Heart left ventricle (tissue), 16 donors: ENCODE results near the gene SELENOK. TPM values are rescaled to one million over a fixed set of nuclear protein-coding genes. Genes with fewer than 3 reads are reported as not detected.

Experiments
- ATAC-seq, 4 donors: fragments of 200-7000 bp; cut with Tn5 transposase; one replicate each; pipeline ENCODE4 v1.9.1; 2020 to 2022; ENCODE audit warnings: moderate library complexity in 4 of 4, mild to moderate bottlenecking in 3 of 4, moderate number of reproducible peaks in 1 of 4
- DNase-seq, 5 donors: peaks; one replicate each; pipeline ENCODE4 v3.0.0-alpha.2; 2020
- H3K27ac ChIP-seq, 12 donors: fragments of 200-600 bp; sonication (generic) in 4 of 12; one replicate each; pipeline versions ENCODE4 v1.5.0 to v1.8.0; 2016 to 2022; ENCODE audit warnings: mild to moderate bottlenecking in 2 of 12
- H3K27me3 ChIP-seq, 9 donors: fragments of 200-600 bp; sonication (generic) in 2 of 9; one replicate each; pipeline versions ENCODE4 v1.5.1 to v1.8.0; 2016 to 2022; ENCODE audit warnings: mild to moderate bottlenecking in 3 of 9
- H3K36me3 ChIP-seq, 9 donors: fragments of 200-600 bp; sonication (generic) in 2 of 9; one replicate each; pipeline versions ENCODE4 v1.5.0 to v1.8.0; 2018 to 2022; ENCODE audit warnings: mild to moderate bottlenecking in 2 of 9
- H3K4me1 ChIP-seq, 12 donors: fragments of 200-600 bp; sonication (generic) in 4 of 12; one replicate each; pipeline versions ENCODE4 v1.5.0 to v1.8.0; 2016 to 2022; ENCODE audit warnings: mild to moderate bottlenecking in 3 of 12
- H3K4me3 ChIP-seq, 12 donors: fragments of 200-600 bp; sonication (generic) in 4 of 12; one replicate each; pipeline versions ENCODE4 v1.5.0 to v1.8.0; 2017 to 2022; ENCODE audit warnings: mild to moderate bottlenecking in 9 of 12, moderate library complexity in 4 of 12
- H3K9me3 ChIP-seq, 12 donors: fragments of 200-600 bp; sonication (generic) in 4 of 12; one replicate each; pipeline versions ENCODE4 v1.5.0 to v1.8.0; 2016 to 2022; ENCODE audit warnings: mild to moderate bottlenecking in 1 of 12
- POLR2A ChIP-seq, 2 donors: fragments of 450-650 bp; IDR thresholded peaks; one replicate each; pipeline ENCODE4 v1.6.1; 2017; ENCODE audit warnings: antibody characterized with exemption in 2 of 2, mild to moderate bottlenecking in 2 of 2, moderate library complexity in 2 of 2
- whole genome bisulfite sequencing, 4 donors: extraction: QIAGEN DNeasy Blood & Tissue Kit in 2 of 4; methylation state at CpG; one replicate each; pipeline versions ENCODE4 v1.1.5 to v1.1.7; 2013 to 2018; 5-methylcytosine and 5-hydroxymethylcytosine counted together
- intact Hi-C, 10 donors: fragments of 100-400 bp; cut with DNase I; formaldehyde crosslinking; loops; one replicate each; pipeline versions ENCODE4 v1.11.1 to v1.14.2; 2022
- polyA plus RNA-seq, 2 donors: library from polyadenylated mRNA; stranded (reverse); fragments of 200-250 nt; gene quantifications; one replicate each; pipeline ENCODE4 v1.2.3, GENCODE V29; 2013
- total RNA-seq, 9 donors: library from RNA; depleted of rRNA in 2 of 9; stranded (reverse); fragments of >200 nt in 2 of 9; fragmentation: NEBNext Ultra II Directional in 3 of 9; extraction: Animal tissue kit (Norgen Biotek cat#: 25700) in 3 of 9; gene quantifications; one replicate each; pipeline versions ENCODE4 v1.1.0 to v1.2.4, GENCODE V29; 2016 to 2023
- TF ChIP-seq, protein P1 (sequence below), 12 donors: fragments of 200-600 bp; sonication (generic) in 4 of 12; IDR thresholded peaks; one replicate each; pipeline versions ENCODE4 v1.5.0 to v1.8.0; 2018 to 2022; ENCODE audit warnings: antibody characterized with exemption in 12 of 12, mild to moderate bottlenecking in 5 of 12
- donor health status: ischemic (EF 13 %, LVEDD 7.1; RV severe dilation, severe dysfunction).
- donor health status: healthy with polysubstance abuse.
- donor health status: DM: no; HTN: yes; CAD: no.
- donor health status: DM: no; HTN: no; CAD: no.
- donor health status: ischemic (EF 25% LVEDD 6.9; RV normal size, moderate dysfunction).
- donor health status: ischemic (EF 25% LVEDD 5.7; RV mildly dilated, moderate dysfunction).
- donor health status: healthy.
- donor health status: DM: yes; HTN: yes; CAD: no.
- donor health status: ischemic (EF 35%, LVEDD 5.7; RV mildly dilated, moderate dysfunction).
- donor health status: nonischemic (EF 11% LVEDD 7.7; RV severe dilation, severe dysfunction).
- donor health status: DM: yes; HTN: yes; CAD: no.
- donor health status: PGD.
- donor health status: ischemic (EF 29% LVEDD 5.4; RV normal size, mild dysfunction).
- donor health status: nonischemic (EF 23%, LVEDD 6.1; RV moderate dilation, normal function).

Gene SELENOK
- total and polyA plus RNA-seq, 11 donors: 65.7 to 242 (median 100) TPM

DNA sequence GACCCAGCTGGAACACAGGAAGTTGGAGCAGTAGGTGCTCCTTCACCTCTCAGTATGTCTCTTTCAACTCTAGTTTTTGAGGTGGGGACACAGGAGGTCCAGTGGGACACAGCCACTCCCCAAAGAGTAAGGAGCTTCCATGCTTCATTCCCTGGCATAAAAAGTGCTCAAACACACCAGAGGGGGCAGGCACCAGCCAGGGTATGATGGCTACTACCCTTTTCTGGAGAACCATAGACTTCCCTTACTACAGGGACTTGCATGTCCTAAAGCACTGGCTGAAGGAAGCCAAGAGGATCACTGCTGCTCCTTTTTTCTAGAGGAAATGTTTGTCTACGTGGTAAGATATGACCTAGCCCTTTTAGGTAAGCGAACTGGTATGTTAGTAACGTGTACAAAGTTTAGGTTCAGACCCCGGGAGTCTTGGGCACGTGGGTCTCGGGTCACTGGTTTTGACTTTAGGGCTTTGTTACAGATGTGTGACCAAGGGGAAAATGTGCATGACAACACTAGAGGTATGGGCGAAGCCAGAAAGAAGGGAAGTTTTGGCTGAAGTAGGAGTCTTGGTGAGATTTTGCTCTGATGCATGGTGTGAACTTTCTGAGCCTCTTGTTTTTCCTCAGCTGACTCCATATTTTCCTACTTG lies 33.4 kb downstream of the SELENOK start:
- ATAC-seq (no peak), DNase-seq (no peak)
- H3K27ac ChIP-seq: no peak overlapping the region
- TF ChIP-seq POLR2A (IDR thresholded peaks at IDR 0.05): no peak
- TF ChIP-seq, protein P1, sequence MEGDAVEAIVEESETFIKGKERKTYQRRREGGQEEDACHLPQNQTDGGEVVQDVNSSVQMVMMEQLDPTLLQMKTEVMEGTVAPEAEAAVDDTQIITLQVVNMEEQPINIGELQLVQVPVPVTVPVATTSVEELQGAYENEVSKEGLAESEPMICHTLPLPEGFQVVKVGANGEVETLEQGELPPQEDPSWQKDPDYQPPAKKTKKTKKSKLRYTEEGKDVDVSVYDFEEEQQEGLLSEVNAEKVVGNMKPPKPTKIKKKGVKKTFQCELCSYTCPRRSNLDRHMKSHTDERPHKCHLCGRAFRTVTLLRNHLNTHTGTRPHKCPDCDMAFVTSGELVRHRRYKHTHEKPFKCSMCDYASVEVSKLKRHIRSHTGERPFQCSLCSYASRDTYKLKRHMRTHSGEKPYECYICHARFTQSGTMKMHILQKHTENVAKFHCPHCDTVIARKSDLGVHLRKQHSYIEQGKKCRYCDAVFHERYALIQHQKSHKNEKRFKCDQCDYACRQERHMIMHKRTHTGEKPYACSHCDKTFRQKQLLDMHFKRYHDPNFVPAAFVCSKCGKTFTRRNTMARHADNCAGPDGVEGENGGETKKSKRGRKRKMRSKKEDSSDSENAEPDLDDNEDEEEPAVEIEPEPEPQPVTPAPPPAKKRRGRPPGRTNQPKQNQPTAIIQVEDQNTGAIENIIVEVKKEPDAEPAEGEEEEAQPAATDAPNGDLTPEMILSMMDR (IDR thresholded peaks at IDR 0.05): no peak
- peaks cover 0 to 45% (median 33%) of the 10 kb centered on the region in 9 donors for H3K36me3 ChIP-seq
- H3K27me3 ChIP-seq: no peaks in the 10 kb centered on the region
- no peak overlapping the region for H3K4me3 ChIP-seq
- H3K4me1 ChIP-seq: peaks cover 0 to 8% (median 0%) of the 10 kb centered on the region in 12 donors
- no peaks in the 10 kb centered on the region for H3K9me3 ChIP-seq
- WGBS, 4 donors: 83 to 90% (median 88%) methylated on average over 7 of the region's 7 CpGs
- intact Hi-C loops: loop anchor here in 1 of 10 donors (10.0 kb wide), 1 partner anchor 563 kb away; no protein-coding TSS in a partner anchor

DNA sequence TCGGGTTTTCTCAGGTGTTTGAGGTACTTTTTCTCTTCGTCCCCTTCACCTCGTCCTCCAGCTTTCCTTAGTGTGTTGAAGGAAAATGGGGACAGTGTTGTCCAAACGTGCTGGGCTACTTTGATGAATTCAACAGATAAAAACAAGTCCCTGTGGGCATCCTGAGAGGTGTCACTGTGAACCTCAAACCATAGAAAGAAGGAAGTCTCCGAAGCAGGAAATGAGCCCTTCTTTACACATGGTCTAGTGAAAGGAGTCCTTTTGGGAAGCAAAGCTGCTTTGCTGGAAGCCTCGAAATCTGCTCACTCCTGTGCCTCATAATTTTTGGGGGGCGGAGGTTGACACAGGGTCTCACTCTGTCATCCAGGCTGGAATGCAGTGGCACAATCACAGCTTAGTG lies 34.7 kb downstream of the SELENOK start:
- intact Hi-C loops: loop anchor here in 1 of 10 donors (10.0 kb wide), 1 partner anchor 562 kb away; no protein-coding TSS in a partner anchor
- WGBS, 4 donors: 65 to 81% (median 79%) methylated on average over 7 of the region's 7 CpGs
- ATAC-seq: no peak

DNA sequence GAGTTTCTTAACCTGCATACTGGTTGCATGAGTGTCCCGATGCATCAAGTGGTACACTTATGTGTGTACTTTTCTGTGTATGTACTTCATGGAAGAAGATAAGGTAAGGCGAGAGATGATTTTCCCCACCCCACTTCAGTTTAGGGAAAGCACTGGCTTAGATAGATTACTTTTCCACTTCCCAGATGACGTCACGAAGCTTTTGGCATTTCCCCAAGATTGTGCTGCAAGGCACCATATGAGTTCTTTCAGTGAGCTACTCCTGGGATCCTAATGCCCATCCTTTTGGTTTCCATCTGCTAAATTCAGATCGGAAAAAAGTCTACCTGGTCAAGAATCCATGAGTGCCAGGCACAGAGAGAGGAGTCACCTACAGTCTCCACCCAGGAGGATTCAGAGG lies 40.8 kb downstream of the SELENOK start:
- ATAC-seq (no peak), DNase-seq (peak in 1 of 5 donors; percentile 20)
- no peak overlapping the region for H3K4me3 ChIP-seq
- TF ChIP-seq, protein P1 (IDR thresholded peaks at IDR 0.05): no peak
- TF ChIP-seq POLR2A (IDR thresholded peaks at IDR 0.05): no peak
- intact Hi-C loops: loop anchor here in 1 of 10 donors (10.0 kb wide), 1 partner anchor 556 kb away; no protein-coding TSS in a partner anchor
- H3K27ac ChIP-seq: no peak overlapping the region
- 29 to 41% (median 30%) methylated on average over 5 of the region's 5 CpGs for WGBS, 4 donors
- H3K9me3 ChIP-seq: no peaks in the 10 kb centered on the region
- H3K27me3 ChIP-seq: peaks cover 0 to 22% (median 1%) of the 10 kb centered on the region in 9 donors
- H3K4me1 ChIP-seq: peaks cover 0 to 10% (median 5%) of the 10 kb centered on the region in 12 donors
- H3K36me3 ChIP-seq: no peaks in the 10 kb centered on the region

More for the DNA sequence above, 34.7 kb downstream of the SELENOK start:
- H3K27ac ChIP-seq: no peak overlapping the region
- TF ChIP-seq, protein P1 (IDR thresholded peaks at IDR 0.05): no peak
- no peak for TF ChIP-seq POLR2A (IDR thresholded peaks at IDR 0.05)
- peaks cover 0 to 33% (median 21%) of the 10 kb centered on the region in 9 donors for H3K36me3 ChIP-seq
- no peak for DNase-seq
- H3K27me3 ChIP-seq: no peaks in the 10 kb centered on the region
- no peaks in the 10 kb centered on the region for H3K9me3 ChIP-seq
- peaks cover 0 to 8% (median 0%) of the 10 kb centered on the region in 12 donors for H3K4me1 ChIP-seq
- H3K4me3 ChIP-seq: no peak overlapping the region

DNA sequence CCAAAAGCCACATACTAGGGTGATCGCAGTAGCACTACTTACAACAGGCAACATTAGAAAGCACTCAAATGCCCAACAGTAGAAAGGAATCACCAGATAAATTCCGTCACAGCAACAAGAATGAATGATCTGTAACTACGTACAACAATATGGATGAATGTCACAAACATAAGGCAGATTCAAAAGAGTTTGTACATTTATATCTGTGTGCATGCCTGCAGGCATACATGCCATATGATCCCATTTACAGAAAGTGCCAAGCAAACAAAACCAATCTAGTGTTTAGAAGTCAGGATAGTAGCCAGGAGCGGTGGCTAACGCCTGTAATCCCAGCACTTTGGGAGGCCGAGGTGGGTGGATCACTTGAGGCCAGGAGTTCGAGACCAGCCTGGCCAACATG lies 41.7 kb downstream of the SELENOK start:
- no peak for TF ChIP-seq POLR2A (IDR thresholded peaks at IDR 0.05)
- TF ChIP-seq, protein P1 (IDR thresholded peaks at IDR 0.05): no peak
- WGBS, 4 donors: 92 to 95% (median 93%) methylated on average over 7 of the region's 7 CpGs
- DNase-seq (no peak), ATAC-seq (no peak)
- H3K4me1 ChIP-seq: peaks cover 0 to 18% (median 5%) of the 10 kb centered on the region in 12 donors
- H3K36me3 ChIP-seq: no peaks in the 10 kb centered on the region
- H3K9me3 ChIP-seq: no peaks in the 10 kb centered on the region
- intact Hi-C loops: loop anchor here in 1 of 10 donors (10.0 kb wide), 1 partner anchor 555 kb away; no protein-coding TSS in a partner anchor
- no peak overlapping the region for H3K27ac ChIP-seq
- H3K27me3 ChIP-seq: peaks cover 0 to 25% (median 10%) of the 10 kb centered on the region in 9 donors
- no peak overlapping the region for H3K4me3 ChIP-seq
